PC-3 (cell line): ENCODE data around the gene GRIN2A.

ENCODE experiments used
- EZH2 ChIP-seq: fragments of 300-600 bp; sonication (generic); IDR thresholded peaks from one replicate; pipeline ENCODE4 v1.6.1; 2017; ENCODE audit warnings: antibody characterized with exemption, mild to moderate bottlenecking, low read length; ENCODE audit not compliant: unreplicated experiment
- TF ChIP-seq, protein P1 (sequence below): fragments of 300-600 bp; sonication (generic); conservative IDR thresholded peaks from 2 replicates; pipeline ENCODE4 v1.5.1; 2017; ENCODE audit warnings: antibody characterized with exemption, low read depth, mild to moderate bottlenecking, low read length

DNA sequence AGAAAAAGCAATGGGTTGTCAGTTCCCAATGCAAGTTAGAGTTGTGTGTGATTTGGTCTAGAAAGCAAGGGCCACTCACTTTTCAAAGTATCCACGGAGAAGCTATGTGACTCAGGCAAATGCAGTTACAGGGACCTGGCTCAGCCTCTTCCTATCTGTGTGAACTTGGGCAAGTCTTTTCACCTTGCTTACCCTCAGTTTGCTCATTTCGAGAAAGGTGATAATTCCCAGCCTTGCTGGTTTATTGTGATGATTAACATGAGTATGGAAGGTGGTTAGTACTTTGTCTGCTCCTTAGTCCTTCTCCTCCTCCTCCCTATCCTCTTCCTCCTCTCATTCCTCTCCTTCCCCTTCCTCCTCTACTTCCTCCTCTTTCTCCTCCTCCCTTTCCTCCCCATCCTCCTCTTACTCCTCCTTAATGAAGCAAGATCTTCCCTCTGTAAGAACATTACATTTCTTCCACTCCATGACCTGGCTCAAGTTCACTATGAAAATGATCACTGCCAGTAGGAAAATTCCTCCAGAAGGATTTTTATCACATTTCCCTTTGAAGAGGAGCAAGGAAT is 204.0 kb downstream of the GRIN2A start:
- TF ChIP-seq, protein P1, sequence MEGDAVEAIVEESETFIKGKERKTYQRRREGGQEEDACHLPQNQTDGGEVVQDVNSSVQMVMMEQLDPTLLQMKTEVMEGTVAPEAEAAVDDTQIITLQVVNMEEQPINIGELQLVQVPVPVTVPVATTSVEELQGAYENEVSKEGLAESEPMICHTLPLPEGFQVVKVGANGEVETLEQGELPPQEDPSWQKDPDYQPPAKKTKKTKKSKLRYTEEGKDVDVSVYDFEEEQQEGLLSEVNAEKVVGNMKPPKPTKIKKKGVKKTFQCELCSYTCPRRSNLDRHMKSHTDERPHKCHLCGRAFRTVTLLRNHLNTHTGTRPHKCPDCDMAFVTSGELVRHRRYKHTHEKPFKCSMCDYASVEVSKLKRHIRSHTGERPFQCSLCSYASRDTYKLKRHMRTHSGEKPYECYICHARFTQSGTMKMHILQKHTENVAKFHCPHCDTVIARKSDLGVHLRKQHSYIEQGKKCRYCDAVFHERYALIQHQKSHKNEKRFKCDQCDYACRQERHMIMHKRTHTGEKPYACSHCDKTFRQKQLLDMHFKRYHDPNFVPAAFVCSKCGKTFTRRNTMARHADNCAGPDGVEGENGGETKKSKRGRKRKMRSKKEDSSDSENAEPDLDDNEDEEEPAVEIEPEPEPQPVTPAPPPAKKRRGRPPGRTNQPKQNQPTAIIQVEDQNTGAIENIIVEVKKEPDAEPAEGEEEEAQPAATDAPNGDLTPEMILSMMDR, result no peak
- TF ChIP-seq EZH2, result no peak
